ENCODE data around the gene CEP112.
"Not testable (repeated sequence)": the region's sequence is repeated elsewhere in the genome, so short reads cannot be mapped to it uniquely, and the experiment has no call there.

DNA sequence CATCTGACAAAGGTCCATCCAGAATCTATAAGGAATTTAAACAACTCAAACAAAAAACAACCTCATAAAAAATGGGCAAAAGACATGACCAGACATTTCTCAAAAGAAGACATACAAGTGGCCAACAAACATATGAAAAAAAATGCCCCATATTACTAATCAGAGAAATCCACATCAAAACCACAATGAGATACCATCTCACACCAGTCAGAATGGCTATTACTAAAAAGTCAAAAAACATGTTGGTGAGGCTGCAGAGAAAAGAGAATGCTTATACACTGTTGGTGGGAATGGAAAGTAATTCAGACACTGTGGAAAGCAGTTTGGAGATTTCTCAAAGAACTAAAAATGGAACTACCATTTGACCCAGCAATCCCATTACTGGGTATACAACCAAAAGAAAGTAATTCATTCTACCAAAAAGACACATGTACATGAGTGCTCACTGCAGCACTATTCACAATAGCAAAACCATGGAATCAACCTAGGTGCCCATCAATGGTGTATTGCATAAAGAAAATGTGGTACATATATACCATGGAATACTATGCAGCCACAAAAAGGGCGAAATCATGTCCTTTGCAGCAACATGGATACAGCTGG, 409.7 kb downstream of the CEP112 start:
- TF ChIP-seq, protein P1, sequence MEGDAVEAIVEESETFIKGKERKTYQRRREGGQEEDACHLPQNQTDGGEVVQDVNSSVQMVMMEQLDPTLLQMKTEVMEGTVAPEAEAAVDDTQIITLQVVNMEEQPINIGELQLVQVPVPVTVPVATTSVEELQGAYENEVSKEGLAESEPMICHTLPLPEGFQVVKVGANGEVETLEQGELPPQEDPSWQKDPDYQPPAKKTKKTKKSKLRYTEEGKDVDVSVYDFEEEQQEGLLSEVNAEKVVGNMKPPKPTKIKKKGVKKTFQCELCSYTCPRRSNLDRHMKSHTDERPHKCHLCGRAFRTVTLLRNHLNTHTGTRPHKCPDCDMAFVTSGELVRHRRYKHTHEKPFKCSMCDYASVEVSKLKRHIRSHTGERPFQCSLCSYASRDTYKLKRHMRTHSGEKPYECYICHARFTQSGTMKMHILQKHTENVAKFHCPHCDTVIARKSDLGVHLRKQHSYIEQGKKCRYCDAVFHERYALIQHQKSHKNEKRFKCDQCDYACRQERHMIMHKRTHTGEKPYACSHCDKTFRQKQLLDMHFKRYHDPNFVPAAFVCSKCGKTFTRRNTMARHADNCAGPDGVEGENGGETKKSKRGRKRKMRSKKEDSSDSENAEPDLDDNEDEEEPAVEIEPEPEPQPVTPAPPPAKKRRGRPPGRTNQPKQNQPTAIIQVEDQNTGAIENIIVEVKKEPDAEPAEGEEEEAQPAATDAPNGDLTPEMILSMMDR (conservative IDR thresholded peaks at IDR 0.05 in 1 of 2, IDR thresholded peaks at IDR 0.05 in 1 of 2; ENCODE audit: low read depth in 1 of 2, low read length in 2 of 2) = not testable (repeated sequence)
- not testable (repeated sequence) for TF ChIP-seq EZH2 (IDR thresholded peaks at IDR 0.05; ENCODE audit: low read length, missing control alignments)

Data from fibroblast of lung (primary cell).